CD14-positive monocyte (primary cell): ENCODE data around the gene CHKB. TPM values are rescaled to one million over a fixed set of nuclear protein-coding genes. Genes with fewer than 3 reads are reported as not detected.

Source experiments
- DNase-seq, 3 donors: peaks; one replicate each; pipeline ENCODE4 v3.0.0-alpha.2; 2011 to 2022
- H2AFZ ChIP-seq: 2 replicates; pipeline ENCODE4 v1.6.0; 2012; ENCODE audit warnings: mild to moderate bottlenecking, low read depth, low read length, inconsistent platforms; ENCODE audit not compliant: insufficient read depth, poor library complexity, severe bottlenecking
- H3K27ac ChIP-seq, 2 donors: 1 replicate in 1 of 2; 2 replicates in 1 of 2; pipeline ENCODE4 v1.5.1; 2012 to 2013; ENCODE audit warnings: low read length in 2 of 2, control low read depth in 1 of 2, inconsistent platforms in 1 of 2, low read depth in 1 of 2, mild to moderate bottlenecking in 1 of 2
- H3K27me3 ChIP-seq, 2 donors: one replicate each; pipeline versions ENCODE4 v1.6.0 to v1.6.1; 2011 to 2013; ENCODE audit warnings: low read length in 2 of 2; ENCODE audit not compliant: control insufficient read depth in 2 of 2, insufficient read depth in 2 of 2
- H3K36me3 ChIP-seq, 2 donors: replicated peaks in 1 of 2; 1 replicate in 1 of 2; 2 replicates in 1 of 2; pipeline versions ENCODE4 v1.5.1 to v1.6.1; 2012 to 2013; ENCODE audit warnings: low read length in 2 of 2, control low read depth in 1 of 2, inconsistent platforms in 1 of 2, mild to moderate bottlenecking in 1 of 2; ENCODE audit not compliant: insufficient read depth in 2 of 2, control insufficient read depth in 1 of 2
- H3K4me1 ChIP-seq, 2 donors: 1 replicate in 1 of 2; 2 replicates in 1 of 2; pipeline versions ENCODE4 v1.5.1 to v1.6.1; 2012 to 2013; ENCODE audit warnings: low read length in 2 of 2, control low read depth in 1 of 2, inconsistent platforms in 1 of 2, mild to moderate bottlenecking in 1 of 2, moderate library complexity in 1 of 2; ENCODE audit not compliant: insufficient read depth in 2 of 2, control insufficient read depth in 1 of 2
- H3K4me2 ChIP-seq: replicated peaks from 2 replicates; pipeline ENCODE3; 2012; ENCODE audit warnings: low read length, moderate library complexity, mild to moderate bottlenecking; ENCODE audit not compliant: poor library complexity, severe bottlenecking; ENCODE audit errors: extremely low read depth
- H3K4me3 ChIP-seq, 3 experiments: fragments of 200-600 bp in 1 of 3; sonication (generic) in 1 of 3; replicated peaks in 1 of 3; 1 replicate in 2 of 3; 2 replicates in 1 of 3; pipeline ENCODE4 v1.5.1; 2011 to 2013; ENCODE audit warnings: low read length in 3 of 3, mild to moderate bottlenecking in 3 of 3, control low read depth in 2 of 3, low read depth in 2 of 3, inconsistent platforms in 1 of 3, moderate library complexity in 1 of 3
- H3K79me2 ChIP-seq: 2 replicates; pipeline ENCODE4 v1.6.0; 2012; ENCODE audit warnings: mild to moderate bottlenecking, control low read depth, inconsistent platforms, low read length, moderate library complexity; ENCODE audit not compliant: insufficient read depth
- H3K9ac ChIP-seq: 2 replicates; pipeline ENCODE4 v1.6.0; 2017; ENCODE audit warnings: low read length, mild to moderate bottlenecking; ENCODE audit not compliant: insufficient read depth, poor library complexity, severe bottlenecking
- H3K9me3 ChIP-seq, 2 donors: replicated peaks in 1 of 2; 1 replicate in 1 of 2; 2 replicates in 1 of 2; pipeline versions ENCODE4 v1.5.1 to v1.6.1; 2012 to 2013; ENCODE audit warnings: low read length in 2 of 2, control low read depth in 1 of 2; ENCODE audit not compliant: control insufficient read depth in 1 of 2, insufficient read depth in 1 of 2
- H4K20me1 ChIP-seq: 2 replicates; pipeline ENCODE4 v1.6.0; 2012; ENCODE audit warnings: mild to moderate bottlenecking, low read length, control low read depth, moderate library complexity; ENCODE audit not compliant: insufficient read depth
- H3K27ac Mint-ChIP-seq, 7 donors: one replicate each; pipeline ENCODE4 v1.8.0; 2020; ENCODE audit warnings: mild to moderate bottlenecking in 7 of 7, mixed read lengths in 7 of 7, moderate library complexity in 6 of 7, inconsistent platforms in 2 of 7
- H3K27me3 Mint-ChIP-seq, 3 donors: one replicate each; pipeline ENCODE4 v1.8.0; 2021 to 2022; ENCODE audit warnings: low read depth in 3 of 3, mild to moderate bottlenecking in 3 of 3, mixed read lengths in 3 of 3, moderate library complexity in 3 of 3, inconsistent platforms in 1 of 3
- H3K36me3 Mint-ChIP-seq, 2 donors: one replicate each; pipeline ENCODE4 v1.8.0; 2020; ENCODE audit warnings: mixed read lengths in 2 of 2, inconsistent platforms in 1 of 2, mild to moderate bottlenecking in 1 of 2
- H3K4me1 Mint-ChIP-seq: one replicate; pipeline ENCODE4 v1.8.0; 2020; ENCODE audit warnings: mild to moderate bottlenecking, mixed read lengths
- H3K4me3 Mint-ChIP-seq, 2 donors: one replicate each; pipeline ENCODE4 v1.8.0; 2020; ENCODE audit warnings: mild to moderate bottlenecking in 2 of 2, mixed read lengths in 2 of 2, moderate library complexity in 1 of 2
- H3K9me3 Mint-ChIP-seq, 7 donors: one replicate each; pipeline ENCODE4 v1.8.0; 2020 to 2022; ENCODE audit warnings: mixed read lengths in 7 of 7, mild to moderate bottlenecking in 6 of 7, moderate library complexity in 6 of 7, inconsistent platforms in 2 of 7
- WGBS: methylation state at CpG from one replicate; pipeline ENCODE4 v1.1.5; 2013; ENCODE audit warnings: missing lambda C conversion rate; ENCODE audit not compliant: insufficient coverage; 5-methylcytosine and 5-hydroxymethylcytosine counted together
- intact Hi-C, 2 donors: fragments of 100-400 bp; cut with micrococcal nuclease; formaldehyde crosslinking; loops; one replicate each; pipeline versions ENCODE4 v1.15.0 to v1.15.1; 2023
- polyA plus RNA-seq, 3 donors: library from polyadenylated mRNA; depleted of rRNA in 1 of 3; unstranded in 2 of 3; stranded (reverse) in 1 of 3; fragments of 300-500 nt in 2 of 3; fragments of >200 nt in 1 of 3; fragmentation: Illumina TruSeq in 2 of 3; gene quantifications; 1 replicate in 2 of 3; 2 replicates in 1 of 3; pipeline ENCODE4 v1.2.3, GENCODE V29; 2012 to 2021
- TF ChIP-seq, protein P1 (sequence below): fragments of 200-600 bp; IDR thresholded peaks from one replicate; pipeline ENCODE4 v1.8.0; 2022; ENCODE audit warnings: antibody characterized with exemption, mild to moderate bottlenecking

CHKB gene
- polyA plus RNA-seq, 3 donors: 29.1 to 286 (median 31.3) TPM

DNA sequence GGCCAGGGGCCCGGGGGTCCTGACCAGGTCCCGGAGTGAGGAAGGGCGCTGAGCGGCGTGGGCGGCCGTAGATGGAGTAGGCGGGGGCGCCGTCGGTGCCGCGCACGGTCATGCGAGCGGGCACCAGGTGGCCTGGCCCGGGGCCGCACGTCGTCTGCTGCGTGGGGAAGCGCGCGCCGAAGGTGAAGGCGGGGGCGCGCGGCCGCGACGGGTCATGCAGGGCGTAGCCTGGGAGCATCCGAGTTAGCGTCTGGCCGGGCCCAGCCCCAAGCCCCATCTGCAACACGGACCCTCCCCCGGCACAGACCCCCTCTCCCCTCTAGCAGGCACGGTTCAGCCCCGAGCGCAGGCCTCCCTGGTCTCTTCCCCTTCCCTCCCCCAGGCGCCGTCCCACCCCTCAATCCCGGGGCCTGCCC is 51.1 kb downstream of the CHKB start:
- Histone ChIP-seq H3K27ac (peak overlapping the region; percentile 100), H3K4me1 (peaks cover 73 to 87% of the 10 kb centered on the region in 2 donors), H2AFZ (no peak overlapping the region), H3K27me3 (no peaks in the 10 kb centered on the region), H3K4me2 (peak overlapping the region; percentile 95), H3K36me3 (peaks cover 13 to 16% of the 10 kb centered on the region in 2 donors), H4K20me1 (peaks cover 32% of the 10 kb centered on the region), H3K79me2 (peaks cover 84% of the 10 kb centered on the region), H3K9me3 (no peaks in the 10 kb centered on the region), H3K9ac (peak overlapping the region; percentile 100), H3K4me3 (peak overlapping the region; percentile 72 to 99 (median 92))
- Mint-ChIP-seq H3K4me1 (peaks cover 55% of the 10 kb centered on the region), H3K36me3 (peaks cover 23 to 25% of the 10 kb centered on the region in 2 donors), H3K4me3 (peak overlapping the region; percentile 90 to 93), H3K27me3 (no peaks in the 10 kb centered on the region), H3K9me3 (no peaks in the 10 kb centered on the region), H3K27ac (peak overlapping the region; percentile 99 to 100 (median 99))
- WGBS: under 1% methylated on average over 43 of the region's 44 CpGs
- TF ChIP-seq, protein P1, sequence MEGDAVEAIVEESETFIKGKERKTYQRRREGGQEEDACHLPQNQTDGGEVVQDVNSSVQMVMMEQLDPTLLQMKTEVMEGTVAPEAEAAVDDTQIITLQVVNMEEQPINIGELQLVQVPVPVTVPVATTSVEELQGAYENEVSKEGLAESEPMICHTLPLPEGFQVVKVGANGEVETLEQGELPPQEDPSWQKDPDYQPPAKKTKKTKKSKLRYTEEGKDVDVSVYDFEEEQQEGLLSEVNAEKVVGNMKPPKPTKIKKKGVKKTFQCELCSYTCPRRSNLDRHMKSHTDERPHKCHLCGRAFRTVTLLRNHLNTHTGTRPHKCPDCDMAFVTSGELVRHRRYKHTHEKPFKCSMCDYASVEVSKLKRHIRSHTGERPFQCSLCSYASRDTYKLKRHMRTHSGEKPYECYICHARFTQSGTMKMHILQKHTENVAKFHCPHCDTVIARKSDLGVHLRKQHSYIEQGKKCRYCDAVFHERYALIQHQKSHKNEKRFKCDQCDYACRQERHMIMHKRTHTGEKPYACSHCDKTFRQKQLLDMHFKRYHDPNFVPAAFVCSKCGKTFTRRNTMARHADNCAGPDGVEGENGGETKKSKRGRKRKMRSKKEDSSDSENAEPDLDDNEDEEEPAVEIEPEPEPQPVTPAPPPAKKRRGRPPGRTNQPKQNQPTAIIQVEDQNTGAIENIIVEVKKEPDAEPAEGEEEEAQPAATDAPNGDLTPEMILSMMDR: no peak
- intact Hi-C loops: loop anchor here (1.0 to 10.0 kb wide), 4 partner anchors 8 to 597 kb away; partner anchors contain the start of gene TRABD (in 1 of the 2)
- peak; percentile 65 to 87 (median 72) for DNase-seq

DNA sequence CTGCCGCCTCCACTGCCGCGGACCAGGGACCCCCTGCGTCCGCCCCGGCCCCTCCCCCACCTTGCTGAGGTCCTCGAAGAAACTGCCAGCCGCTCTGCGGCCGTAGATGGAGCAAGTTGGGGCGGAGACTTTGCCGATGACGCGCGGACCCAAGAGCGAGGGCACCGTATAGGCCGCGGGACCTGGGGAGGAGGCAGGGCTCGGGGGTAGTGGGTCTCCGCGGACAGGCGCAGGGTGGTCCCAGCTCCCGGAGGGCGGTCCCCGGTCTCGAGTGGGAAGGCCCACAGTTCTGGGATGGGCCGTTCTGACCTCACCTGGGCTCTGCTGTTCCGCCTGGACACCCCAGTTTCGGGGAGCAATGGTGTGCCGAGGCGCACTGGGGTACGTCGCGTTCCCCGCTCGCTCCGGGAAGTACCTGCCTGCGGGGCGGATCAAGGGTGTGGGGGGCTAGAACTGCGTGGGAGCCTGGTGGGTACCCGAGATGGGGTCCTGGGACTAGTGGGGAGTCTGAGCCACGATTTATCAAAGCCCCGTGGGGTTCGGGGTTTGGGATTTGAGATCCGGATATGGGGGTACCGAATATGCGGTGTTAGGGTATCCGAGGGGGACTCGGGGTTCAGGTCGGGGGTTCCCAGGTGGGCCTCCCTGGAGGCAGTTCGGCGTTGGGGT is 51.6 kb downstream of the CHKB start:
- H3K4me3 ChIP-seq: peak overlapping the region; percentile 72 to 99 (median 92)
- Mint-ChIP-seq H3K4me1 (peaks cover 50% of the 10 kb centered on the region), H3K9me3 (no peaks in the 10 kb centered on the region), H3K27ac (peak overlapping the region; percentile 99 to 100 (median 99)), H3K36me3 (peaks cover 23 to 25% of the 10 kb centered on the region in 2 donors), H3K4me3 (peak overlapping the region; percentile 90 to 93), H3K27me3 (no peaks in the 10 kb centered on the region)
- 0% methylated on average over 53 of the region's 53 CpGs for WGBS
- TF ChIP-seq, protein P1: no peak
- H4K20me1 ChIP-seq: peaks cover 38% of the 10 kb centered on the region
- H2AFZ ChIP-seq: no peak overlapping the region
- peak overlapping the region; percentile 100 for H3K27ac ChIP-seq
- peak overlapping the region; percentile 95 for H3K4me2 ChIP-seq
- H3K36me3 ChIP-seq: peaks cover 13 to 16% of the 10 kb centered on the region in 2 donors
- no peaks in the 10 kb centered on the region for H3K27me3 ChIP-seq
- H3K79me2 ChIP-seq: peaks cover 81% of the 10 kb centered on the region
- intact Hi-C loops: loop anchor here (1.0 to 10.0 kb wide), 5 partner anchors 8 to 596 kb away; partner anchors contain the start of gene TRABD (in 1 of the 2)
- peak; percentile 78 to 88 (median 82) for DNase-seq
- H3K9me3 ChIP-seq: no peaks in the 10 kb centered on the region
- peaks cover 67 to 87% of the 10 kb centered on the region in 2 donors for H3K4me1 ChIP-seq
- H3K9ac ChIP-seq: peak overlapping the region; percentile 100
